T-helper 1 cell treated with Interleukin-12 subunit alpha and Interleukin-12 subunit beta and Interleukin-4 antibody, amounts not matched to agents 30 μg/mL and 1 μg/mL, for 36 hours (primary cell): ENCODE measurements around the gene FLNB.

Experiments
- H3K27ac Mint-ChIP-seq: one replicate; pipeline ENCODE4 v1.8.0; 2021; ENCODE audit warnings: mild to moderate bottlenecking, mixed read lengths
- H3K27me3 Mint-ChIP-seq: one replicate; pipeline ENCODE4 v1.8.0; 2021; ENCODE audit warnings: low read depth, mixed read lengths
- H3K36me3 Mint-ChIP-seq: one replicate; pipeline ENCODE4 v1.8.0; 2021; ENCODE audit warnings: low read depth, mixed read lengths
- H3K4me1 Mint-ChIP-seq: one replicate; pipeline ENCODE4 v1.8.0; 2021; ENCODE audit warnings: low read depth, mixed read lengths
- H3K4me3 Mint-ChIP-seq: one replicate; pipeline ENCODE4 v1.8.0; 2021; ENCODE audit warnings: mild to moderate bottlenecking, moderate library complexity, mixed read lengths
- H3K9me3 Mint-ChIP-seq: one replicate; pipeline ENCODE4 v1.8.0; 2021; ENCODE audit warnings: mixed read lengths

Gene FLNB

DNA sequence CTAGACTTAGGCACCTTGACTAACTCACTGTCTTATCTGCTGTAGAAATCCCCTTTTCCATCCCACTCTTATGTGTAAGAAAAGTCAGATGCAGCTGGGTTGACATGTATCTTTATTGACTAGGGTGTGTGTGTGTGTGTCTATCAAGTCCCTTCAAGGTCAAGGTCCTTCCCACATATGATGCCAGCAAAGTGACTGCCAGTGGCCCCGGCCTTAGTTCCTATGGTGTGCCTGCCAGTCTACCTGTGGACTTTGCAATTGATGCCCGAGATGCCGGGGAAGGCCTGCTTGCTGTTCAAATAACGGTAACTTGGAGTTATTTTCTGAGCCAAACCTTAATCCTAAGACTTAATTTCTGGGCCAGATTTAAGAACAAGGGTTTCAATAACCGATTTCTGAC, 126.2 kb downstream of the FLNB start:
- peaks cover 35% of the 10 kb centered on the region for H3K36me3 Mint-ChIP-seq
- no peak overlapping the region for H3K27ac Mint-ChIP-seq
- H3K4me3 Mint-ChIP-seq, result no peak overlapping the region
- no peaks in the 10 kb centered on the region for H3K9me3 Mint-ChIP-seq
- no peaks in the 10 kb centered on the region for H3K27me3 Mint-ChIP-seq
- H3K4me1 Mint-ChIP-seq, result peaks cover 4% of the 10 kb centered on the region

- peaks cover 35% of the 10 kb centered on the region for H3K36me3 Mint-ChIP-seq
- no peaks in the 10 kb centered on the region for H3K27me3 Mint-ChIP-seq
- no peak overlapping the region for H3K4me3 Mint-ChIP-seq
- no peaks in the 10 kb centered on the region for H3K9me3 Mint-ChIP-seq
- peaks cover 3% of the 10 kb centered on the region for H3K4me1 Mint-ChIP-seq
- H3K27ac Mint-ChIP-seq, result no peak overlapping the region
These were observed 127.7 kb downstream of the FLNB start for GRCh38 chr3:58135712-58136543.

- no peaks in the 10 kb centered on the region for H3K9me3 Mint-ChIP-seq
- no peaks in the 10 kb centered on the region for H3K4me1 Mint-ChIP-seq
- H3K27ac Mint-ChIP-seq, result no peak overlapping the region
- H3K36me3 Mint-ChIP-seq, result peaks cover 35% of the 10 kb centered on the region
- H3K27me3 Mint-ChIP-seq, result no peaks in the 10 kb centered on the region
- H3K4me3 Mint-ChIP-seq, result no peak overlapping the region
These were observed 129.1 kb downstream of the FLNB start for GRCh38 chr3:58137306-58137705.

GRCh38 chr3:58141766-58142345, 133.6 kb downstream of the FLNB start:
- peaks cover 22% of the 10 kb centered on the region for H3K36me3 Mint-ChIP-seq
- no peak overlapping the region for H3K4me3 Mint-ChIP-seq
- no peak overlapping the region for H3K27ac Mint-ChIP-seq
- no peaks in the 10 kb centered on the region for H3K4me1 Mint-ChIP-seq
- H3K27me3 Mint-ChIP-seq, result no peaks in the 10 kb centered on the region
- H3K9me3 Mint-ChIP-seq, result no peaks in the 10 kb centered on the region

DNA sequence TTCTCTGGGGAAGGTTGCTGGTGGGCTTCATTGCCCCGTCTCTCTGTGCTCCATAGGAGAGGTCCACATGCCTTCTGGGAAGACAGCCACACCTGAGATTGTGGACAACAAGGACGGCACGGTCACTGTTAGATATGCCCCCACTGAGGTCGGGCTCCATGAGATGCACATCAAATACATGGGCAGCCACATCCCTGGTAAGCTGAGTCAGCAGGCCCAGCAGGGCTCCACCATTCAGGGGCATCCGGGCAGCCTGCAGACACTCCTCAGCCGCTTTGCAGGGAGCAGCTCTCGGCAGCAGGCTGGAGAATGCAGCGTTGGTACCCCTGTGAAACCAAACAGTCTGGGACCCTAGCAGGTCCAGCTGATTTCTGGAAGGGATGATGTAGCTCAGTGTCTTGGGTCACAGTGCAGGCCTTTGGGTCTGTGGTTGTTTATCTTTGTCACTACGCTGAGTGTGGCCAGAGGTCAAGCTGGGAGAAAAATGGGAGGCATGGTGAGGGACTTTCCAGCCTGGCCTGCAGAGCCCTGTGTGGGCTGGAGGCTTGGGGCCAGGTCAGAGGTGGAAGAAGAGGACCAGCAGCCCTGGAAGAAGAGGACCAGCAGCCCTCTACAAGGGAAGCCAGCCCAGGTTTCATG, 135.3 kb downstream of the FLNB start:
- Mint-ChIP-seq H3K27me3 (no peaks in the 10 kb centered on the region), H3K9me3 (no peaks in the 10 kb centered on the region), H3K4me3 (no peak overlapping the region), H3K4me1 (no peaks in the 10 kb centered on the region), H3K36me3 (peaks cover 19% of the 10 kb centered on the region), H3K27ac (no peak overlapping the region)

GRCh38 chr3:58144478-58145325, 136.5 kb downstream of the FLNB start:
- no peak overlapping the region for H3K4me3 Mint-ChIP-seq
- H3K27me3 Mint-ChIP-seq, result no peaks in the 10 kb centered on the region
- no peak overlapping the region for H3K27ac Mint-ChIP-seq
- no peaks in the 10 kb centered on the region for H3K9me3 Mint-ChIP-seq
- H3K36me3 Mint-ChIP-seq, result peaks cover 18% of the 10 kb centered on the region
- H3K4me1 Mint-ChIP-seq, result no peaks in the 10 kb centered on the region

GRCh38 chr3:58148049-58148448, 139.8 kb downstream of the FLNB start:
- H3K9me3 Mint-ChIP-seq, result no peaks in the 10 kb centered on the region

DNA sequence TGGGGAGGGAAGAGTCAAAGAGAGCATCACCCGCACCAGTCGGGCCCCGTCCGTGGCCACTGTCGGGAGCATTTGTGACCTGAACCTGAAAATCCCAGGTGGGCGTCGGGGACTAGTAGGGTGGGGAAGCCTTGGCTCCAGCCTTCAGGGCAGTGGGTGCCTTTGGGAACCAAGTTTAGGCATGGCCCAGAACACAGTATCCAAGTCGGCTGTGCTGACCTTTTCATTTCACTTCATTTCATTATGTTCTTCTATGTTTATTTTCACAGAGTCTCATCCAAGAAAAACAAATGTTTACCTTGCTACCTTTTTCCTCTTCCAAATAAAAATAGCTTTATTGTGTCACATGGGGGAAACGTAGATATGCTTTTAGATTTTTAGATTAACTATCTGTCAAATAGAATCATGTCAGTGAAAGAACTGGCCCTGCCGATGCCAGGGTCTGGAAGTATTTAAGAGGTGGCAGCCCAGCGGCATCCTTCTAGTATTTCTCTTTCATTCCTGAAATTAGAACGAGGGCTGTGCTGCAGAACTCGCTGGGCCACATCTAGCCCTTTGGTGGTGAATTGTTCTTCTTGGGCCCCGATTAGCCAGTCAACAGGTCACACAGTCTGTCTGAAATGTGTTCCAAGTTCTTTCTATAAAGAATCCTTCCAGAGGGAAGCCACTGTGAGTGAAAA, 142.0 kb downstream of the FLNB start:
- no peaks in the 10 kb centered on the region for H3K9me3 Mint-ChIP-seq
- H3K36me3 Mint-ChIP-seq, result peaks cover 12% of the 10 kb centered on the region
- H3K27me3 Mint-ChIP-seq, result no peaks in the 10 kb centered on the region
- no peak overlapping the region for H3K4me3 Mint-ChIP-seq
- no peak overlapping the region for H3K27ac Mint-ChIP-seq
- H3K4me1 Mint-ChIP-seq, result peaks cover 1% of the 10 kb centered on the region

More at GRCh38 chr3:58148049-58148448, 139.8 kb downstream of the FLNB start:
- no peaks in the 10 kb centered on the region for H3K27me3 Mint-ChIP-seq
- no peak overlapping the region for H3K4me3 Mint-ChIP-seq
- peaks cover 10% of the 10 kb centered on the region for H3K36me3 Mint-ChIP-seq
- peaks cover 1% of the 10 kb centered on the region for H3K4me1 Mint-ChIP-seq
- H3K27ac Mint-ChIP-seq, result no peak overlapping the region

GRCh38 chr3:58150810-58151199, 142.6 kb downstream of the FLNB start:
- Mint-ChIP-seq H3K4me3 (no peak overlapping the region), H3K4me1 (peaks cover 1% of the 10 kb centered on the region), H3K36me3 (peaks cover 12% of the 10 kb centered on the region), H3K27me3 (no peaks in the 10 kb centered on the region), H3K27ac (no peak overlapping the region), H3K9me3 (no peaks in the 10 kb centered on the region)

DNA sequence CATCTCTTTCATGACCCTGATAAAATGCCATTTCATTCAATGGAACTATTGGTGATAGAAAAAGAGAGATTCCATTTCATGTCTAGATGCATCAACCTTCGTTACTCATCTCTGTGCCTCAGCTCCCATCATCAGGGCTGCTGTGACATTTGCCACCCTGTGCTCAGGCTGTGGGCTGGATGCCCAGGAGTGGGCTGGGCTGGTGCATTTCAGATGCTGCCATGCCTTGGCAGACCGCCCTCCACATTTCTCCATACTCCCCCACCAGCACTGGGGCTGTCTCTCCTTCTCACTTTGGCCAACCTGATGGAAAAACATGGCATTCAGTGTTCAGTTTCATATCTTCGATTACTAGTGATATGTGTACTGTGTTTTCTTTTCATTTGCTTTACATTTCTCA, 143.4 kb downstream of the FLNB start:
- H3K4me1 Mint-ChIP-seq, result peaks cover 1% of the 10 kb centered on the region
- no peaks in the 10 kb centered on the region for H3K27me3 Mint-ChIP-seq
- no peak overlapping the region for H3K4me3 Mint-ChIP-seq
- no peak overlapping the region for H3K27ac Mint-ChIP-seq
- peaks cover 12% of the 10 kb centered on the region for H3K36me3 Mint-ChIP-seq
- no peaks in the 10 kb centered on the region for H3K9me3 Mint-ChIP-seq

- H3K27ac Mint-ChIP-seq, result no peak overlapping the region
These were observed 144.2 kb downstream of the FLNB start for GRCh38 chr3:58152225-58153015.

DNA sequence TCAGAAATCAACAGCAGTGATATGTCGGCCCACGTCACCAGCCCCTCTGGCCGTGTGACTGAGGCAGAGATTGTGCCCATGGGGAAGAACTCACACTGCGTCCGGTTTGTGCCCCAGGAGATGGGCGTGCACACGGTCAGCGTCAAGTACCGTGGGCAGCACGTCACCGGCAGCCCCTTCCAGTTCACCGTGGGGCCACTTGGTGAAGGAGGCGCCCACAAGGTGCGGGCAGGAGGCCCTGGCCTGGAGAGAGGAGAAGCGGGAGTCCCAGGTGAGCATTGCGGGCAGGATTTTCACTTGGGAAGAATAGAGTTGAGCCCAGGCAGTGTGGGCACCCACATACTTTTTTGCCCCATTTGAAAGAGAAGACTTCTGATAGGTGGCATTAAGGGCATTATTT, 145.1 kb downstream of the FLNB start:
- Mint-ChIP-seq H3K36me3 (peaks cover 12% of the 10 kb centered on the region), H3K27me3 (no peaks in the 10 kb centered on the region), H3K9me3 (no peaks in the 10 kb centered on the region), H3K4me1 (peaks cover 1% of the 10 kb centered on the region), H3K4me3 (no peak overlapping the region), H3K27ac (no peak overlapping the region)

More at GRCh38 chr3:58152225-58153015, 144.2 kb downstream of the FLNB start:
- Mint-ChIP-seq H3K4me3 (no peak overlapping the region), H3K27me3 (no peaks in the 10 kb centered on the region), H3K9me3 (no peaks in the 10 kb centered on the region), H3K36me3 (peaks cover 12% of the 10 kb centered on the region), H3K4me1 (peaks cover 1% of the 10 kb centered on the region)

- no peak overlapping the region for H3K27ac Mint-ChIP-seq
- no peak overlapping the region for H3K4me3 Mint-ChIP-seq
- no peaks in the 10 kb centered on the region for H3K9me3 Mint-ChIP-seq
- peaks cover 11% of the 10 kb centered on the region for H3K36me3 Mint-ChIP-seq
- no peaks in the 10 kb centered on the region for H3K27me3 Mint-ChIP-seq
- H3K4me1 Mint-ChIP-seq, result peaks cover 1% of the 10 kb centered on the region
These were observed 146.6 kb downstream of the FLNB start for GRCh38 chr3:58154626-58155449.
